Ramos (cell line): ENCODE measurements around the gene NR2E3.

Experiments used
- in situ Hi-C: fragments of 300-500 bp; cut with MboI; formaldehyde crosslinking; loops from one replicate; pipeline ENCODE4 v1.14.3; 2022; ENCODE audit warnings: low sequenced_read_pairs; ENCODE audit not compliant: unreplicated experiment

The NR2E3 gene

GRCh38 chr15:71810256-71811035 is at the start of gene NR2E3:
NR2E3 (plus strand) TSS chr15:71810554; CDS start chr15:71810744, 190 bp downstream.
- in situ Hi-C loops: no loop called here

GRCh38 chr15:71760852-71761251 is 49.5 kb upstream of the NR2E3 start:
- in situ Hi-C loops: no loop called here

DNA sequence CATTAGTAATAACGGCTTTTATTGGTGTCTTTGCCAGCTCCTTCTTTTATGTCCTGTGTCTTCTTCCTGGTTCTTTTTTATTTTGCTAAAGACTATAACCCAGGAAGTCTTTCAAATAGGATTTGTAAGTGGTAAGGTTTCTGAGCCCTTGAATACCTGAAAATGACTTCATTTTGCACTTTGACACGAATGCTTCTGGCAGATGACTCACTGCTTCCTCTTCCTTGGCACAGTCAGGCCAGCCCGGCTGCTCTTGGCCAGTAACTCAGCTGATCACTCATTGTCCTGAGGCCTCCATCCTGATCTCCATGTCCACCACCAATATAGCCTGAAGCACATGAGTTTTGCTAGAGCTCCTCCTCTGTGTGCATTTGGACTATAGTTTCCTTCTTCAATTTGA is 48.7 kb upstream of the NR2E3 start:
- in situ Hi-C loops: no loop called here

- in situ Hi-C loops: no loop called here
These were observed 42.2 kb upstream of the NR2E3 start for GRCh38 chr15:71768184-71768583.

DNA sequence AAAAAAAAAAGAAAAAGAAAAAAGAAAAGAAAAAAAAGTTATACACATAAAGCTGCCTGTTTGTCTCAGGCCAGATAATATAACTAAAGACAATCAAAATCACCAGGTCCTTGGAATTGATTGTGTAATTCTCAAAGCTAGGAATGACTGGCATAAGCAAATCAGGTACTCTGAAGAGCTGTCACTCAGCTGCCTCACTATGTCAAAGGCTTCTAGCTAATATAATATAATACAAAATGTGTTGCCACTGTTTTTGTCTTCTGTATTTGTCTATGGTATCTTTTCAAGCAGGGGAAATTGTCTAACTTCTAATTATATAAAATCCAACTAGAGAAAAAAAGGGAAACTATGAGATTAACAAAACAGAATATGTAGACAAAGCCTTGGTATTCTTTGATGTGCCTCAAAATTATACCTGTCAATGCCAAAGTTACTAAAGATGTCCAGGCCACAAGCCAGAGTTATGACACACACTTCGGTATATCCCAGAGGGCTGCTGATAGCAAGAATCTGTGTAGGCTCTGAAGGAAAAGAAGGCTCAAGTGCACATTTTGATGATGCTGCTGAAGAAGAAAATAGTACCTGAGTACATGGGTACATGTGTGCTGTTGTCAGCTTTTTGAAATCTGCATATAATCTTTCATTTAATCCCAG is 37.0 kb upstream of the NR2E3 start:
- in situ Hi-C loops: no loop called here

- in situ Hi-C loops: no loop called here
These were observed 34.5 kb upstream of the NR2E3 start for GRCh38 chr15:71775856-71776255.

DNA sequence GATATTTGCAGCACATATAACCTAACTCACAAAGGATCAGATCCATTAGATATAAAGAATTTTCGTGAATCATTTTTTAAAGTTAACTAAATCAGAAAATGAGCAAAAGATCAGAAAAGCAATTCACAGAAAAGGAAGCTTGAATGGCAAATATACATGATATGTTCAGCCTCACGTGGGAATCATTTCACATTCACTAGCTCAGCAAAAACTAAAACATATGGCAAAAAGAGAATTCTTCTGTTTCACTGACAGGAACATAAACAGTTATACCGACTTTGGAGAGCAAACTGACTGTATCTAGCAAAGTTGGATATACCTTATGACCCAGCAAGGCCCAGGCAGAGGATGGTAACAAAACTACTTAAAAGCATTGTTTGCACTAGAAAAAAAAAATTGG is 34.0 kb upstream of the NR2E3 start:
- in situ Hi-C loops: no loop called here

DNA sequence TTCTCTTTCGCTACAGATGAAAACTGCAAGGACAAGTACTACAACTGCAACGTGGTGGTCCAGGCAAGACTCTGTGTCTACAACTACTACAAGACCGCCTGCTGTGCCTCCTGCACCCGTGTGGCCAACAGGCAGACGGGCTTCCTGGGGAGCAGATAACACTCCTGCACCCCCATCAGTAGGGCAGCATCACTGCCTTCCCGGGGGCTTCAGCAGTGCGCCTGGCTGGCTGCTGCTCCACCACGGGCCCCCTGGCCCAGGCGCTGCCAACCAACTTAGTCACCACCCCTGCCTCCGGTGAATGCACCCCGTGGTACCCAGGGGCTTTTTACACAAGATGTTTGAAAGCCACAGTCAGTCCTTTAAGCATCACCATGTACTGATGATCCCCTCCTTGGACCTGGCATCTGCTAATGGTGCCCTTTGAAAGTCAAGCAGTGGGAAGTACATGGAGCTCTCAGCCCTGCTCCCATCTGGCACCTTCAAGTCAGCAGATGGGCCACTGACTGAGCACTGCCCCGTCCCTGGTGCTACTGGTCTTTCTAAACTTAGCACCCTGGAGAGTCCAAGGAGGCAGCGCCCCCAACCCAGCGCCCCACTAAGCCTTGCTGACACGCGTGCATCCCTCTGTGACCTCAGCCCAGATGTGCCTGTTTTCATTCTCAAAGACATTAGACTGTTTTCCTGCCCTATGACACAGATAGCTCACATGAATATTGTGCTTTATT is 33.0 kb upstream of the NR2E3 start:
- in situ Hi-C loops: no loop called here

GRCh38 chr15:71779073-71779797 is 31.1 kb upstream of the NR2E3 start:
- in situ Hi-C loops: no loop called here

GRCh38 chr15:71780115-71780976 is 30.0 kb upstream of the NR2E3 start:
- in situ Hi-C loops: loop anchor here (10.0 kb wide), 1 partner anchor 374 kb away; no protein-coding TSS in a partner anchor

- in situ Hi-C loops: loop anchor here (10.0 kb wide), 1 partner anchor 373 kb away; no protein-coding TSS in a partner anchor
These were observed 29.0 kb upstream of the NR2E3 start for GRCh38 chr15:71781179-71781964.

GRCh38 chr15:71781965-71782265 is 28.4 kb upstream of the NR2E3 start:
- in situ Hi-C loops: loop anchor here (10.0 kb wide), 1 partner anchor 373 kb away; no protein-coding TSS in a partner anchor

- in situ Hi-C loops: loop anchor here (10.0 kb wide), 1 partner anchor 372 kb away; no protein-coding TSS in a partner anchor
These were observed 27.8 kb upstream of the NR2E3 start for GRCh38 chr15:71782422-71783165.

DNA sequence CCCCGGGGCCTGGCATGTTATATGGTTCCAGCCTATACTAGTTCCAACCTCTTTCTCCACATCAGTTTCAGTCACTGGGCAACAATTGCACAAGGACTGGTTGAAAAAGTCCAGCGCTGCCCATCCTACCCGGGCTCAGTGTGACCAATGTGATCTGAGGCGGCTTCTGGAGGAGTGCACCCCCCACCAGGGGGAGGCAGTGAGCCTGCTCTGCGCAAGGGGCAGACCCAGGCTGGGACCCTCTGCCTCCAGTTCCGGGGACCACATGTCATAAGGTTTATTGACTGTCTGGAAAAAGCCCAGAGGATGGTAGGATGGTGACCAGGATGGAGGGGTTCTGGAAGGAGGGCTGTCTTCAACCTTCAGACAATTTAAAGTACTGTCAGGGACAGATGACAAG is 25.6 kb upstream of the NR2E3 start:
- in situ Hi-C loops: loop anchor here (10.0 kb wide), 1 partner anchor 370 kb away; no protein-coding TSS in a partner anchor

DNA sequence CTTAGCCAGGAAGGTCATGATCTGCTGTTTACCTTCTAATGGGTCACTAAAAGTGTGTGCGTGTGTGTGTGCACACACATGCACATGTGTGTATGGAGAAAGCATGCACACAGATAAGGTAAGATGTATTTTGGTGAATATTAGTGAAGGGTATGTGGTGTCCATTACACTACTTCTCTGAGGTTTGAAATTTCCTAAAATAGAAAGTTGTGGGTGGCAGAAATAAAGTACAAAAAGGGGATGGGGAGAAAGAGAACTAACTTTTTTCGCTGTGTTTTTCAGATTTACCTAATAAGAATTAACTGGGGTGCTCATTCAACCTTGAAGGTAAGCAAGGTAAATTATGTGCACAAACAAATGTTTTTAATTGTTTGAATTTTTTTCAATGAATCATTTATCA is 24.4 kb upstream of the NR2E3 start:
- in situ Hi-C loops: loop anchor here (10.0 kb wide), 1 partner anchor 369 kb away; no protein-coding TSS in a partner anchor

DNA sequence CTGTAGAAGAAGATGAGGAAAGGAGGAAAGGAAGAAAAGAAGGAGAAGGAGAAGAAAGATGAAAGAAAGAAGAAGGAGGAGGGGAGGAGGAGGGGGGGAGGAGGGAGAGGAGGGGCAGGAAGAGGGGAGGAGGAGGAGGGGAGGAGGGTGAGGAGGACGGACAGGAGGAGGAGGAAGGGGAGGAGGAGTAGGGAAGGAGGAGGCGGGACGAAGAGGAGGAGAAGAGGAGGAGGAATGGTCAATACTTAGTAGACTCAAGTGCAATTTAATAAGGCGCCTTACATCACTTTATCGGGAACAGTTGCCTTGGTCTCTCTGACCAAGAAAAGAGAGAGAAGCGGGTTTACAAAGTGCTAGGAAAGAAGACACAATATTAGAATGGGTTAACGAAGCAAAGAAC is 23.7 kb upstream of the NR2E3 start:
- in situ Hi-C loops: loop anchor here (10.0 kb wide), 1 partner anchor 368 kb away; no protein-coding TSS in a partner anchor

DNA sequence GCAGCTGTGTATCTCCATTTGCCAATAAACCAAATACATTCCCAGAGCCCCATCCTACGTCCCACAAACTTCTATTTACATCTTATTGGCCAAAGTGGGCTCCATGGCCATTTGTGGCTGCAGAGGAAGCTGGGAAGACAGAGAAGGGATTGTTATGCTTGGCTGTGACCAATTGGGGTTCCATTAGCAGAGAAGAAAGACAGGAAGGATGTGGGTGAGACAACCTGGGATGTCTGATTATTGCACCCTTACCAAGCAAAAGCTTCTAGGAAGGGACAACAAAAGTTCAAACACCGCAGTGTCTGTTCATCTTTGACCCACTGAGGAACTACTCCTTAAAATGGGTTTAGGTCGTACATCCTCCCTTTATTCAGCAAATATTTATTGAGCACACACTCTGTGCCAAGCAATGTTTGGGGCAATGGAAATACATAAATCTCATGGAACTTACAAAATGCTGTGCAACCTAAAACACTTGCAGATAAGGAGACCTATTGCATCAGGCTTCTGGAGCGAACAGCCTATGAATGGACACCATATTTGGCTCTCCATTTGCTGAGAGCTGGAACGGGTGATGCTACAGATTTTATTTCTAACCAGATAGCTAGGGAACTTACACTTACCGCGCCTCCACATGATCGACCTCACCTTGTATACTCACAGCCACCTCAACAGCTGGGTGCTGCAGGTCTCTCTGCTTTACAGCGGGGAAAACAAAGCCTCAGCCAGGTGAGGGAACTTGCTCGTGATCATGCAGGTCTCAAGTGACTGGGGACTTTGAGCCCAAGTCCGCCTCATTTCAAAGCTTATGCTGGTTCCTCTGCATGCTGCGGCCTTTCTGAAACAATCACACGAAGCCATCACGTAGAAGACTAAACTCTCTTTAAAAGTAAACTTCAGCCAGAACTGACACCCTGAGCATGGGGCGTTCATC is 21.4 kb upstream of the NR2E3 start:
- in situ Hi-C loops: loop anchor here (10.0 kb wide), 1 partner anchor 366 kb away; no protein-coding TSS in a partner anchor
